Adipose tissue (tissue), 3 donors: Measurements from ENCODE around the gene SFT2D2. TPM values are rescaled to one million over a fixed set of nuclear protein-coding genes. Genes with fewer than 3 reads are reported as not detected.

Experiments used
- H3K27ac ChIP-seq: one replicate; pipeline ENCODE4 v1.5.1; 2013; ENCODE audit warnings: low read depth, low read length
- WGBS, 3 donors: extraction: QIAGEN DNeasy Blood & Tissue Kit; methylation state at CpG; one replicate each; pipeline ENCODE4 v1.1.7; 2013; 5-methylcytosine and 5-hydroxymethylcytosine counted together
- polyA plus RNA-seq, 3 donors: library from polyadenylated mRNA; stranded (reverse); fragments of 200-250 nt; gene quantifications; one replicate each; pipeline ENCODE4 v1.2.3, GENCODE V29; 2013
- donor health status: healthy with polysubstance abuse.
- donor health status: Bipolar disorder and iron deficiency.
- donor health status: healthy.

The SFT2D2 gene
- polyA plus RNA-seq, 3 donors = 2.9 to 4.8 (median 4.6) TPM

GRCh38 chr1:168218658-168219057 lies 7.1 kb upstream of the SFT2D2 start:
- 78 to 91% (median 89%) methylated on average over 4 of the region's 4 CpGs for WGBS, 3 donors
- H3K27ac ChIP-seq = no peak overlapping the region

GRCh38 chr1:168220470-168220871 lies 5.3 kb upstream of the SFT2D2 start:
- 58 to 68% (median 61%) methylated on average over 6 of the region's 6 CpGs for WGBS, 3 donors
- no peak overlapping the region for H3K27ac ChIP-seq

- WGBS, 3 donors = 72 to 92% (median 87%) methylated on average over 2 of the region's 2 CpGs
- H3K27ac ChIP-seq = no peak overlapping the region
These were observed 4.5 kb upstream of the SFT2D2 start for GRCh38 chr1:168221275-168221674.

- no peak overlapping the region for H3K27ac ChIP-seq
These were observed 2.5 kb upstream of the SFT2D2 start for GRCh38 chr1:168223261-168223660.

GRCh38 chr1:168223681-168224540 lies 1.9 kb upstream of the SFT2D2 start:
- no peak overlapping the region for H3K27ac ChIP-seq

GRCh38 chr1:168224991-168225390 lies 813 bp upstream of the SFT2D2 start:
- no peak overlapping the region for H3K27ac ChIP-seq

GRCh38 chr1:168227620-168228019 lies 1.8 kb downstream of the SFT2D2 start:
- H3K27ac ChIP-seq = no peak overlapping the region
- WGBS, 3 donors = 48 to 63% (median 59%) methylated on average over 7 of the region's 7 CpGs

More at GRCh38 chr1:168224991-168225390, 813 bp upstream of the SFT2D2 start:
- 81 to 99% (median 96%) methylated on average over 3 of the region's 3 CpGs for WGBS, 3 donors

- H3K27ac ChIP-seq = no peak overlapping the region
These were observed 4.1 kb downstream of the SFT2D2 start for GRCh38 chr1:168229893-168230292.

GRCh38 chr1:168230709-168231108 lies 4.9 kb downstream of the SFT2D2 start:
- WGBS, 3 donors = 84 to 94% (median 93%) methylated on average over 3 of the region's 3 CpGs
- H3K27ac ChIP-seq = no peak overlapping the region

More at GRCh38 chr1:168229893-168230292, 4.1 kb downstream of the SFT2D2 start:
- WGBS, 3 donors = 96 to 97% (median 97%) methylated on average over 4 of the region's 4 CpGs

- WGBS, 3 donors = 89 to 92% (median 91%) methylated on average over 8 of the region's 8 CpGs
- no peak overlapping the region for H3K27ac ChIP-seq
These were observed 9.2 kb downstream of the SFT2D2 start for GRCh38 chr1:168234846-168235547.

- H3K27ac ChIP-seq = no peak overlapping the region
These were observed 9.7 kb downstream of the SFT2D2 start for GRCh38 chr1:168235548-168235885.

- no peak overlapping the region for H3K27ac ChIP-seq
- WGBS, 3 donors = 67 to 91% (median 83%) methylated on average over 3 of the region's 3 CpGs
These were observed 10.1 kb downstream of the SFT2D2 start for GRCh38 chr1:168235937-168236336.

GRCh38 chr1:168236836-168237611 lies 11.2 kb downstream of the SFT2D2 start:
- no peak overlapping the region for H3K27ac ChIP-seq
- WGBS, 3 donors = 84 to 92% (median 89%) methylated on average over 7 of the region's 7 CpGs

GRCh38 chr1:168243198-168243597 lies 17.4 kb downstream of the SFT2D2 start:
- WGBS, 3 donors = 24 to 44% (median 29%) methylated on average over 2 of the region's 2 CpGs
- no peak overlapping the region for H3K27ac ChIP-seq

GRCh38 chr1:168243636-168244212 lies 17.9 kb downstream of the SFT2D2 start:
- H3K27ac ChIP-seq = no peak overlapping the region
- 22 to 35% (median 29%) methylated on average over 3 of the region's 3 CpGs for WGBS, 3 donors

GRCh38 chr1:168245042-168245441 lies 19.2 kb downstream of the SFT2D2 start:
- WGBS, 3 donors = 85 to 95% (median 93%) methylated on average over 3 of the region's 3 CpGs
- no peak overlapping the region for H3K27ac ChIP-seq

GRCh38 chr1:168246506-168246905 lies 20.7 kb downstream of the SFT2D2 start:
- WGBS, 3 donors = 91 to 97% (median 92%) methylated on average over 5 of the region's 5 CpGs
- H3K27ac ChIP-seq = no peak overlapping the region

GRCh38 chr1:168252204-168252733 lies 26.5 kb downstream of the SFT2D2 start:
- no peak overlapping the region for H3K27ac ChIP-seq
- 77 to 87% (median 85%) methylated on average over 3 of the region's 3 CpGs for WGBS, 3 donors

- 93 to 98% (median 97%) methylated on average over 2 of the region's 2 CpGs for WGBS, 3 donors
- H3K27ac ChIP-seq = no peak overlapping the region
These were observed 30.4 kb downstream of the SFT2D2 start for GRCh38 chr1:168256164-168256563.
